SK-N-SH (cell line): ENCODE data around the gene INAFM2.

Experiments
- MAX ChIP-seq: IDR thresholded peaks from 2 replicates; pipeline ENCODE4 v1.4.0; 2012; ENCODE audit warnings: low read depth
- NFIC ChIP-seq: IDR thresholded peaks from 2 replicates; pipeline ENCODE4 v1.4.0; 2012; ENCODE audit warnings: borderline replicate concordance
- POLR2AphosphoS5 ChIP-seq: IDR thresholded peaks from 2 replicates; pipeline ENCODE4 v1.6.1; 2012; ENCODE audit warnings: low read depth, low read length
- RAD21 ChIP-seq: IDR thresholded peaks from 2 replicates; pipeline ENCODE4 v1.6.1; 2012; ENCODE audit warnings: mild to moderate bottlenecking, low read length
- TF ChIP-seq, protein P1 (sequence below): fragments of 200-600 bp; sonication (generic); IDR thresholded peaks from 2 replicates; pipeline ENCODE4 v1.6.1; 2017; ENCODE audit warnings: antibody characterized with exemption, mild to moderate bottlenecking, moderate library complexity

- TF ChIP-seq, protein P1, sequence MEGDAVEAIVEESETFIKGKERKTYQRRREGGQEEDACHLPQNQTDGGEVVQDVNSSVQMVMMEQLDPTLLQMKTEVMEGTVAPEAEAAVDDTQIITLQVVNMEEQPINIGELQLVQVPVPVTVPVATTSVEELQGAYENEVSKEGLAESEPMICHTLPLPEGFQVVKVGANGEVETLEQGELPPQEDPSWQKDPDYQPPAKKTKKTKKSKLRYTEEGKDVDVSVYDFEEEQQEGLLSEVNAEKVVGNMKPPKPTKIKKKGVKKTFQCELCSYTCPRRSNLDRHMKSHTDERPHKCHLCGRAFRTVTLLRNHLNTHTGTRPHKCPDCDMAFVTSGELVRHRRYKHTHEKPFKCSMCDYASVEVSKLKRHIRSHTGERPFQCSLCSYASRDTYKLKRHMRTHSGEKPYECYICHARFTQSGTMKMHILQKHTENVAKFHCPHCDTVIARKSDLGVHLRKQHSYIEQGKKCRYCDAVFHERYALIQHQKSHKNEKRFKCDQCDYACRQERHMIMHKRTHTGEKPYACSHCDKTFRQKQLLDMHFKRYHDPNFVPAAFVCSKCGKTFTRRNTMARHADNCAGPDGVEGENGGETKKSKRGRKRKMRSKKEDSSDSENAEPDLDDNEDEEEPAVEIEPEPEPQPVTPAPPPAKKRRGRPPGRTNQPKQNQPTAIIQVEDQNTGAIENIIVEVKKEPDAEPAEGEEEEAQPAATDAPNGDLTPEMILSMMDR = no peak
- TF ChIP-seq POLR2AphosphoS5 (no peak), MAX (no peak), RAD21 (no peak), NFIC (no peak)
Observed at GRCh38 chr15:40363611-40364010, 40.1 kb downstream of the INAFM2 start.
